SH-SY5Y (cell line): ENCODE data around the gene LMO1.

ENCODE experiments used
- GATA2 ChIP-seq: IDR thresholded peaks from 2 replicates; pipeline ENCODE4 v1.6.1; 2011; ENCODE audit warnings: mild to moderate bottlenecking, low read depth, low read length
- GATA3 ChIP-seq: IDR thresholded peaks from 2 replicates; pipeline ENCODE4 v1.6.1; 2011; ENCODE audit warnings: low read depth, mild to moderate bottlenecking, low read length, moderate library complexity

The LMO1 gene

DNA sequence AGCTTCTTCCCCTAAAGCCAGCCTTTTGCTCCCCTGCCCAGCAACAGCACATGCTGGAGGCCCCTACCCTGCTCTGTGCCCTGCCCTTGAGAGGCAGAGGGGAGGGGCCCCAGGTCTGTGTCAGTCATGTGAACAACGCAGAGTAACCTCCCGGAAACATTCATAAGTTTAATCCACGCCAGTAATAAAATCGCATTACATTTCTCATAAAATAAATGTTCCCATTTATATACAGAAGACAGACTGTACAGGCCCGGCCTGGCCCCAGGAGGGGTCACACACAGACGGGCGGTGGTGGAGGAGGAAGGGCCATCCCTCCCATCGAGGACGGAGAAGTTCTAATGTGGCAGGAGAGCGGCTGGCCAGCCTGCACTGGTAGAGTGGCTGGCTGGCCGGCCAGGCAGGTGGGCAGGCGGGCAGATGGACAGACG lies 39.5 kb downstream of the LMO1 start:
- no peak for TF ChIP-seq GATA2
- TF ChIP-seq GATA3 = no peak

DNA sequence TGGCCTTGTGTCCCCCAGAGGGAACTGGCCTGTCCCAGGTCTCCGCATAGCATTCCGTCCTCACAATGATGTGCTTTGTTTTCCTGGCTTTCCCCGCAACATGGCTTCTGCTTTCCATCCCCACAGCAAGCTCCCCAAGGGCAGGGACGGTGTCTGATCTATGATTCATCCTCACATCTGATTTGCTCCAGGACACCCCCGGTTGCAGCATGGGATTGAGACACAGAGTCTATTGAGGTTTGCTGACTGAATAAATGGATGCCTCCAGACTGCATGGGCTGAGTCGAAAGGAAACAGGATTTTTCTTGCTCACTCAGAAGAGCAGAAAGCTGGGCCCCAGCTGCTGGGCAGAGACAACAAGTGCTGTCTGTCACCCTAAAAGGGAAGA lies 40.2 kb downstream of the LMO1 start:
- TF ChIP-seq GATA2 (no peak), GATA3 (no peak)

GRCh38 chr11:8222820-8223512 lies 40.7 kb downstream of the LMO1 start:
- TF ChIP-seq GATA2 = no peak
- no peak for TF ChIP-seq GATA3

DNA sequence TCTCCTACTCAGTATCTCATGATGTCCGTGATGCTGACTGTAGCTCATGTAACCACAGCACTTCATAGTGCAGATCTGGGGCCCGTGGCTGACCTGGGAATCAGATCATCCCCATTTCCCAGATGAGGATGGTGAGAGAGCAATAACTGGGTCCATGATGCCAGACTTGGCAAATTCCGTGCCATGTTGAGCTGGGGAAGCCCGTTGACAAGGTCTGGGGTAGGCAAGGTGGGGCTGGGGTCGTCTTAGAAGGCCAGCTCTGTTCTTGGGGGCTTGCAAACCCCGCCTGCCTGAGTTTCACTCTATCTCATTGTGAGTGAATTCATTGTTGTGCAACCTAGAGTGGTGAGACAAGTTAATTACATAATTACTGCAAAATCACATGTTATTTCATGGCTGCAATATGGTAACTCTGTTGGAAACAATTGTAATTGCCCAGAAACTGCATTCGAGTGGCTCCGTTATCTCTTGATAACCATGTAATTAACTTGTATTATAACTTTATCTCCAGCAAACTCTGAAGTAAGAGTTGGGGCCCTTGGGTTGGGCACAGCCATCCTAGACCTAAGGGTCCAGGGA lies 41.7 kb downstream of the LMO1 start:
- TF ChIP-seq GATA3 = no peak
- TF ChIP-seq GATA2 = no peak

- no peak for TF ChIP-seq GATA2
- no peak for TF ChIP-seq GATA3
These were observed 42.5 kb downstream of the LMO1 start for GRCh38 chr11:8221046-8221723.

- TF ChIP-seq GATA3 (no peak), GATA2 (no peak)
These were observed 43.2 kb downstream of the LMO1 start for GRCh38 chr11:8220261-8221045.

DNA sequence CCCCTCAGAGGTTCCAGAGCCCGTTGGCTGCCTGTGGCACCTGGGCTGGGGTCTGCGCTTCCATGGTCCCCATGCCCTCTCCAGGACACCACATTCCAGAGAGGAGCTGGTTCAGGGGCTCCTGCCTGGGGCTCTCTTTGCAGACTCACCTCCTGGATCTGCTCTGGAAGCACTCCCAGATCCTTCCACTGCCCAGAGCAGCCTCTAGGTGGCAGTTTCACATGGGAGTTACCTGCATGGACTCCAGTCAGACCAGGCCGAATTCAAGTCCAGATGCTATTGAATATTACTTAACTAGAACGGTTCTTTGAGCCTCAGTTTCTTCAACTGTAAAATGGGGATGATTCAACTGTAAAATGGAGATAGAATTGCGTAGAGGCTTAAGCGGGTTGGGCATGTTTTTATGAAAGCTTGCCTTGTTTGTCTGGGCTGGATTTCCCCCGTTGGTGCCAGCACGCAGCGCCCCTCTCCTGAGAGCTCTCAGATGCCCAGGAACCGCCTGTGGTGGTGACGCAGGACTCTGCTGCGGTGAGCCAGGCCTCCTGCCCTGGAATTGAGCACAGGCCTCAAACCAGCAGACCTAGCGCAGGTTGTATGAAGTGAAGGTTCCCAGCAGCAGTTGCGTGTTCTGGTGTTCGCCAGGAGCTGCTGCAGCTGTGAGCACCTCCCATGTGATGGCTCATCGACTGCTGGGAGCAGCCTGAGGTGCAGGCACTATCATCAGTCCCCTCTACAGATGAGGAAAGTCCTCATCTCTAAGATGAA lies 44.2 kb downstream of the LMO1 start:
- TF ChIP-seq GATA3 (no peak), GATA2 (no peak)

DNA sequence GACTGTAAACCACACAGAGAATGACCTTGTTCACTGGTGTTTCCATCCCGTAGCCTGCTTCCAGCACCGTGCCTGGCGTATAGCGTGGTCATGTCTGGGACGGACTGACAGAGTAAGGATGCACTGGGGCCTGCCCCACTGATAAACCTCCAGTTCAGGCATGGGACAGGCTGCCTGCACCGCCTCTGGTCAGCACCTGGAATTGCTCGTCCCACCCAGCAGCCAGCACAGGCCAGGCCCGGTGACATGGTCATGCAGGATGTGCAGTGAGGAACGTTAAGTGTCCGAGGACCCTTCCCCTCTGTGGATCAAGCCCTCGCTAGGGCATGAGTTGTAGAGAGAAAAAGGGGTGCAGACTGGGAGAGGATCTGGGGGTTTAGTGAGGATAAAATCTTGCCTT lies 44.8 kb downstream of the LMO1 start:
- no peak for TF ChIP-seq GATA3
- no peak for TF ChIP-seq GATA2

GRCh38 chr11:8218409-8218808 lies 45.3 kb downstream of the LMO1 start:
- TF ChIP-seq GATA3 = no peak
- TF ChIP-seq GATA2 = no peak

DNA sequence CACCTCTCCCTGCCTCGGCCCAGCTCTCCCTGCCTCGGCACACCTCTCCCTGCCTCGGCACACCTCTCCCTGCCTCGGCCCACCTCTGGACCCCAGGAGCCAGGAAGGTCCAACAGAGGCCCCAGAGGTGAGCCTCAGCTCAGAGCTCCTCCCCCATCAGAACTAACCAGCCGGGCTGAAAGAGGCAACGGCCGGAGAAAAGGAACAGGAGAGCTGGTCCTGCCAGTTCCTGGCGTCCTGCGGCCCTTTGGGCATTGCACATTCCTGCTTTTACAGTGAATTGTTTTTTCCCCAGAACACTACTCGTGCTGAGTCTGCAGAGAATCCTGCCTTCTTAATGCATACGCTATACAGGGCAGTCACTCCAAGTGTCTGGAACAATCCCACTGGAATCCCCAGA lies 45.8 kb downstream of the LMO1 start:
- no peak for TF ChIP-seq GATA2
- no peak for TF ChIP-seq GATA3

DNA sequence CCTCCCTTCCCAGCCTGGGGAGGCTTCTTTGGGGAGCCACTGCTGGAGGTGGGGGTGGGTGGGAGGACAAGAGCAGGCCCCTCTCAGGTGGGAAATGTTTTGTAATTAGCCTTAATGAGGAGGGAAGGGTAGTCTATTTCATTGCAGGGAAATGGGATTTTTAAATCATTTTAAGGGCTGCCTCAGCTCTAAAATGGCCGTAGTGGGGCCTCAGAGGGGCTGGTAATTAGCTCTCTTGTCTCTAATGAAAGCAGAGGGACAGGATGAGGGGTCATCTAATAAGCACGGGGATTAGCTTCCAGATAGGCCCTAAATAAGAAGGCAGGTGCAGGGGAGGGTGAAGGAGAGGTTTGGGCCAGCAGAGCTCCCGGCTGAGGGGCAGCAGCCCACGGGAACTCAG lies 46.5 kb downstream of the LMO1 start:
- TF ChIP-seq GATA3 = no peak
- TF ChIP-seq GATA2 = no peak

DNA sequence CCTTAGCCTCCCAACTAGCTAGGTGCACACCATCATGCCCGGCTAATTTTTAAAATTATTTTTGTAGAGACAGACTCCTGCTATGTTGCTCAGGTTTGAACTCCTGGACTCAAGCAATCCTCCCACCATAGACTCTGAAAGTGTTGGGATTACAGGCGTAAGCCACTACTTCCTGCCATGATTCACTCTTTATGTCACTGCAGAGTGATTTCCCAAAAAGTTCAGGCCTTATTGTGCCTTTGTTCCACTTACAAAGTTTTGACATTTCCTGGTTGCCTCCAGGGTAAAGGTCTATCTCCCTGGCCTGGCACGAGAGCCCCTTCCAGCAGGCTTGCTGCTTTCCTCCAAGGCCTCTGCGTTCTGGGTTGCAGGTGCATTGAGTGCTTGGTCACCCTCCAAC lies 50.3 kb downstream of the LMO1 start:
- TF ChIP-seq GATA2 = no peak

DNA sequence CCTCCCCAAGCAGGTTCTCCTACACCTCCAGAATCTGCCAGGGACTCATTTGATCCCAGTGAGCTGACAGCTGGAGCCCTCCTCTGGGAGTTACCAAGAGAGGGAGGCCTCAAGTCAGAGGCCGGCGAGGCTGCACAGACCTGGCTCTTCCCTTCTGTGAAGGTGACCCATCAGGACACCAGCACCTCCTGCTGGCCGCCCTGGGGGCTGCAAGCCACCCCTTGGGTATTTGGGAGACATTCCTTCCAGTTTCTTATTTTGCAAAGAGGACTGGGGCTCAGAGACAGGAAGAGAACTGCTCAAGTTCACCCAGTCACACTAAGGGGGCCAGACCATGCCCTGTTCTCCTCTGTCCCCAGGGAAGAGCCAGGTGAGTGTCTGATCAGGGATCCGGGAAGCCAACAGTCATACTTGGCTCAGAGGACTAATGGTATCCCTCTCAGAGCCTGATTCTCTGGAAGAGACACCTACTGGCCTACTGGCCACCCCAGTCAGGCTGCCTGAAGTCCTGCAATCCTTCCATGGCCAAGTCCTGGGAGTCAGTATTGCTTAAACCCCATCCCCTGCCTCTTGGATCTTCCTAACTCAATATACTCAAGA lies 54.4 kb downstream of the LMO1 start:
- TF ChIP-seq GATA3 (no peak), GATA2 (no peak)
